HG02981 (cell line): ENCODE results near the gene FEV.
"Not testable (repeated sequence)": the region's sequence is repeated elsewhere in the genome, so short reads cannot be mapped to it uniquely, and the experiment has no call there.

Experiments used
- ATAC-seq: cut with Tn5 transposase; IDR thresholded peaks from one replicate; pipeline ENCODE4 v1.9.1; 2021; ENCODE audit warnings: mild to moderate bottlenecking, moderate library complexity; ENCODE audit not compliant: unreplicated experiment

FEV gene

DNA sequence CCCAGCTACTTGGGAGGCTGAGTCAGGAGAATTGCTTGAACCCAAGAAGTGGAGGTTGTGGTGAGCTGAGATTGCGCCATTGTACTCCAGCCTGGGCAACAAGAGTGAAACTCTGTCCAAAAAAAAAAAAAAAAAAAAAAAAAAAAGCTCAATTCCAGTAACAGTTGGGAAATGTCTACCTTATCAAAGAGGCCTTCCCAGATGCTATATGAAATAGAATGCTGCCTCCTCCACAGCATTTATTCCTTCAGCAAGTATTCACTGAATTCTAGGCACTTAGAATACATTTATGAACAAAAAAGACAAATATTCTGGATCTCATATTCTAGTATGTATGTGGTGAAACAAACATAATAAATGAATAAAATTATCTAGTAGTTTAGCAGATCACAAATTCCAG is 38.4 kb downstream of the FEV start:
- ATAC-seq: no peak

DNA sequence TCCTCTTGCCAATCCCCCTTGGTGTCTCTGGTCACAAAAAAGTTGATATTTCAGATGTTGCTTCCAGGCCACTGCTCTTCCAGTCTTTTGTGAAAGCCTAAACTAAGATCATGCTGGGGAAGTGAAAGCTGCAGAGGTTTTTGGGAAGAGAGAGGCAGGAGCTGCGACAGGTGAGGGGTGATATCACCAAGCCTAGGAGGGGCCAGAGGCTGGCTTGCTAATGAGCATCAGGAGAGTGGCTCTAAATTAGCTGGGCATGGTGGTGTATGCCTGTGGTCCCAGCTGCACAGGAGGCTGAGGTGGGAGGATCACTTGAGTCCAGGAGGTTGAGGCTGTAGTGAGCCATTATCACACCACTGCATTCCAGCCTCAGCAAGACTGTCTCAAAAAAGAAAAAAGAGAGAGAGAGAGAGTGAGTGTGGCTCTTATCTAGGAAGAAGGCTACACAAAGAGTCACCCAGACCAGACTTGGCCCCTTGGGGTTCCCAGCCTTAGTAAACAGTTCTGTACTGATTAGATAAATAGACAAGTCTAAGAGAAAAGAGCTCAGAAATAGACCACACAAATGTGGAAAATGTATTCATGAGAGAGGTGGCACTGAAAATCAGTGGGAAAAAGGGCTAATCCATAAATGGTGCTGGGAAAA is 40.1 kb downstream of the FEV start:
- ATAC-seq: no peak

DNA sequence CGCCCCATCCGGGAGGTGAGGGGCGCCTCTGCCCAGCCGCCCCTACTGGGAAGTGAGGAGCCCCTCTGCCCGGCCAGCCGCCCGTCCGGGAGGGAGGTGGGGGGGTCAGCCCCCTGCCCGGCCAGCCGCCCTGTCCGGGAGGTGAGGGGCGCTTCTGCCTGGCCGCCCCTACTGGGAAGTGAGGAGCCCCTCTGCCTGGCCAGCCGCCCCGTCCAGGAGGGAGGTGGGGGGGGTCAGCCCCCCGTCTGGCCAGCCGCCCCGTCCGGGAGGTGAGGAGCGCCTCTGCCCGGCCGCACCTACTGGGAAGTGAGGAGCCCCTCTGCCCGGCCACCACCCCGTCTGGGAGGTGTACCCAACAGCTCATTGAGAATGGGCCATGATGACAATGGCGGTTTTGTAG is 53.2 kb downstream of the FEV start:
- not testable (repeated sequence) for ATAC-seq
